GM12878 (cell line): ENCODE measurements around the gene AK8. TPM values are rescaled to one million over a fixed set of nuclear protein-coding genes. Genes with fewer than 3 reads are reported as not detected.

ENCODE experiments used
- ATAC-seq: fragments of 200-7000 bp; cut with Tn5 transposase; 3 replicates; pipeline ENCODE4 v1.9.1; 2020; ENCODE audit warnings: mild to moderate bottlenecking, moderate library complexity
- BruUV-seq: library from RNA; stranded (reverse); fragments of 400-500 nt; replicated peaks from 2 replicates; lab custom pipeline; 2021; lab: Mats Ljungman, UMichigan
- CTCF ChIA-PET: fragments of 300-600 bp; sonication (Branson Sonifier 250); formaldehyde crosslinking; extraction: SDS; loops from one replicate; lab custom pipeline; 2021; ENCODE audit warnings: inconsistent platforms; lab: Yijun Ruan, JAX
- POLR2A ChIA-PET: fragments of 350-600 bp; formaldehyde crosslinking; extraction: SDS; loops from one replicate; lab custom pipeline; 2021; ENCODE audit warnings: inconsistent platforms; lab: Charles Lee
- RAD21 ChIA-PET: fragments of 300-600 bp; sonication (Branson Sonifier 250); formaldehyde crosslinking; loops from one replicate; lab custom pipeline; 2023; ENCODE audit warnings: antibody characterized with exemption; ENCODE audit not compliant: unreplicated experiment; lab: Charles Lee
- SMC1A ChIA-PET: fragments of 300-600 bp; sonication (Branson Sonifier 250); formaldehyde crosslinking; loops from one replicate; lab custom pipeline; 2023; ENCODE audit not compliant: unreplicated experiment, uncharacterized antibody; lab: Charles Lee
- DNase-seq: peaks from one replicate; pipeline ENCODE4 v3.0.0-alpha.2; 2011; ENCODE audit warnings: low read depth, low spot score
- FAIRE-seq: peaks from 3 replicates; lab custom pipeline; 2011; peaks lifted over from hg19 to GRCh38; lab: Jason Lieb, UNC
- H2AFZ ChIP-seq: 2 replicates; pipeline ENCODE4 v1.6.0; 2011; ENCODE audit warnings: low read depth, low read length, control low read depth; ENCODE audit not compliant: control insufficient read depth
- H3K27ac ChIP-seq: 2 replicates; pipeline ENCODE4 v1.5.1; 2011; ENCODE audit warnings: control low read depth; ENCODE audit not compliant: control insufficient read depth, insufficient read depth
- H3K27me3 ChIP-seq, 2 experiments: replicated peaks in 1 of 2; 2 replicates each; pipeline versions ENCODE4 v1.6.0 to v1.6.1; 2011; ENCODE audit warnings: low read length in 1 of 2; ENCODE audit not compliant: control insufficient read depth in 2 of 2, insufficient read depth in 2 of 2
- H3K36me3 ChIP-seq, 2 experiments: 2 replicates each; pipeline ENCODE4 v1.5.1; 2011; ENCODE audit warnings: low read length in 1 of 2; ENCODE audit not compliant: control insufficient read depth in 2 of 2, insufficient read depth in 2 of 2
- H3K4me1 ChIP-seq: 2 replicates; pipeline ENCODE4 v1.6.1; 2011; ENCODE audit warnings: mild to moderate bottlenecking, low read length, moderate library complexity, mixed read lengths; ENCODE audit not compliant: control insufficient read depth, insufficient read depth
- H3K4me2 ChIP-seq: 2 replicates; pipeline ENCODE4 v1.6.0; 2011; ENCODE audit warnings: control low read depth; ENCODE audit not compliant: control insufficient read depth, insufficient read depth
- H3K4me3 ChIP-seq: fragments of 200-600 bp; sonication (generic); 2 replicates; pipeline ENCODE4 v1.5.1; 2016
- H3K79me2 ChIP-seq: 2 replicates; pipeline ENCODE4 v1.6.0; 2011; ENCODE audit warnings: low read length; ENCODE audit not compliant: control insufficient read depth, insufficient read depth
- H3K9ac ChIP-seq: 2 replicates; pipeline ENCODE4 v1.8.0; 2011; ENCODE audit warnings: low read length, control low read depth, mixed read lengths; ENCODE audit not compliant: control insufficient read depth, insufficient read depth
- H3K9me3 ChIP-seq: replicated peaks from 3 replicates; pipeline ENCODE4 v1.5.1; 2011; ENCODE audit warnings: mild to moderate bottlenecking, low read length; ENCODE audit not compliant: control insufficient read depth, insufficient read depth
- H4K20me1 ChIP-seq: 2 replicates; pipeline ENCODE4 v1.6.0; 2011; ENCODE audit not compliant: control insufficient read depth, insufficient read depth
- EZH2 ChIP-seq: IDR thresholded peaks from 2 replicates; pipeline ENCODE4 v1.6.1; 2012; ENCODE audit warnings: low read depth, mild to moderate bottlenecking, control low read depth, inconsistent platforms, low read length, borderline replicate concordance; ENCODE audit not compliant: control insufficient read depth
- MTA3 ChIP-seq: IDR thresholded peaks from 2 replicates; pipeline ENCODE4 v1.6.1; 2012; ENCODE audit warnings: low read length, inconsistent platforms, borderline replicate concordance
- MYC ChIP-seq: IDR thresholded peaks from 2 replicates; pipeline ENCODE4 v1.6.1; 2011; ENCODE audit warnings: mild to moderate bottlenecking, low read length, moderate library complexity, inconsistent platforms; ENCODE audit not compliant: insufficient read depth, insufficient replicate concordance, insufficient read length, severe bottlenecking
- SIX5 ChIP-seq: IDR thresholded peaks from 2 replicates; pipeline ENCODE4 v1.6.1; 2011; ENCODE audit warnings: mild to moderate bottlenecking, low read depth, low read length, moderate library complexity; ENCODE audit not compliant: severe bottlenecking
- ZBTB4 ChIP-seq: fragments of 450-650 bp; formaldehyde crosslinking; IDR thresholded peaks from 2 replicates; pipeline ENCODE4 v1.4.0; 2022; ENCODE audit warnings: mild to moderate bottlenecking, moderate library complexity
- ZZZ3 ChIP-seq: IDR thresholded peaks from 2 replicates; pipeline ENCODE4 v1.6.1; 2011; ENCODE audit warnings: low read depth; ENCODE audit not compliant: control insufficient read depth, insufficient read length
- WGBS: methylation state at CpG from one replicate; pipeline ENCODE4 v1.1.6; 2016; ENCODE audit warnings: low lambda C conversion rate; ENCODE audit not compliant: insufficient replicate concordance, insufficient coverage; ENCODE audit errors: missing lambda C conversion rate; 5-methylcytosine and 5-hydroxymethylcytosine counted together
- in situ Hi-C: fragments of 300-500 bp; cut with MboI; formaldehyde crosslinking; loops from 9 replicates; pipeline ENCODE4 v1.14.3; 2018; ENCODE audit warnings: mixed read lengths
- intact Hi-C: fragments of 100-400 bp; cut with micrococcal nuclease; formaldehyde crosslinking; loops from one replicate; pipeline ENCODE4 v1.14.2; 2022; ENCODE audit not compliant: unreplicated experiment
- polyA plus RNA-seq, 11 experiments: library from polyadenylated mRNA; depleted of rRNA in 4 of 11; unstranded in 6 of 11; stranded (reverse) in 5 of 11; fragments of >200 nt; fragmentation: Nextera tagmentation in 4 of 11; fragmentation: Illumina TruSeq in 1 of 11; extraction: Ambion mirVana in 4 of 11; extraction: Trizol in 1 of 11; gene quantifications; 1 replicate in 1 of 11; 2 replicates in 10 of 11; pipeline versions ENCODE4 v1.2.1 to v1.2.3, GENCODE V29; 2011 to 2016; ENCODE audit warnings: inconsistent platforms in 2 of 11, missing spikeins in 2 of 11, low read depth in 1 of 11
- total RNA-seq, 4 experiments: library from RNA; depleted of rRNA in 3 of 4; stranded (reverse); fragments of >200 nt in 3 of 4; fragmentation: Illumina TruSeq in 1 of 4; extraction: Trizol in 1 of 4; gene quantifications; 2 replicates each; pipeline versions ENCODE4 v1.2.1 to v1.2.3, GENCODE V29; 2013 to 2021
- TF ChIP-seq, protein P1 (sequence below): IDR thresholded peaks from 2 replicates; pipeline ENCODE4 v1.6.1; 2011; ENCODE audit warnings: borderline replicate concordance, low read depth, mild to moderate bottlenecking, moderate library complexity, low read length; ENCODE audit not compliant: insufficient read depth, poor library complexity, severe bottlenecking
- TF ChIP-seq, protein P2 (sequence below): fragments of 450-650 bp; IDR thresholded peaks from 2 replicates; pipeline ENCODE4 v1.6.1; 2016; ENCODE audit warnings: mild to moderate bottlenecking

The AK8 gene
- total and polyA plus RNA-seq, 10 of the 15 experiments (the other 5 are each of a cell fraction or from before 2014, with no cell fraction given) = 0.03 to 0.12 (median 0.06) TPM; not detected in 5

- ATAC-seq (no peak), FAIRE-seq (no peak), DNase-seq (no peak)
- intact Hi-C loops (no loop called here), in situ Hi-C loops (no loop called here)
- ChIA-PET POLR2A (no interaction called here), RAD21 (interaction anchor here (0.6 kb wide), 1 partner anchor 53 kb away, joined by 3 read pairs; no protein-coding TSS in a partner anchor), CTCF (interaction anchor here (2.3 kb wide), 1 partner anchor 14 kb away, joined by 8 read pairs; no protein-coding TSS in a partner anchor), SMC1A (no interaction called here)
- 58% methylated on average over 17 of the region's 18 CpGs for WGBS
- peaks cover 2% of the 10 kb centered on the region in 2 experiments; a peak in 1 of 4 replicates for H3K27me3 ChIP-seq
- H3K9ac ChIP-seq = no peak overlapping the region
- TF ChIP-seq, protein P1, sequence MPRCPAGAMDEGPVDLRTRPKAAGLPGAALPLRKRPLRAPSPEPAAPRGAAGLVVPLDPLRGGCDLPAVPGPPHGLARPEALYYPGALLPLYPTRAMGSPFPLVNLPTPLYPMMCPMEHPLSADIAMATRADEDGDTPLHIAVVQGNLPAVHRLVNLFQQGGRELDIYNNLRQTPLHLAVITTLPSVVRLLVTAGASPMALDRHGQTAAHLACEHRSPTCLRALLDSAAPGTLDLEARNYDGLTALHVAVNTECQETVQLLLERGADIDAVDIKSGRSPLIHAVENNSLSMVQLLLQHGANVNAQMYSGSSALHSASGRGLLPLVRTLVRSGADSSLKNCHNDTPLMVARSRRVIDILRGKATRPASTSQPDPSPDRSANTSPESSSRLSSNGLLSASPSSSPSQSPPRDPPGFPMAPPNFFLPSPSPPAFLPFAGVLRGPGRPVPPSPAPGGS = no peak
- TF ChIP-seq ZBTB4 (CRISPR knock-in tag) (no peak), MTA3 (no peak), EZH2 (no peak), MYC (no peak), SIX5 (no peak), ZZZ3 (no peak)
- TF ChIP-seq, protein P2, sequence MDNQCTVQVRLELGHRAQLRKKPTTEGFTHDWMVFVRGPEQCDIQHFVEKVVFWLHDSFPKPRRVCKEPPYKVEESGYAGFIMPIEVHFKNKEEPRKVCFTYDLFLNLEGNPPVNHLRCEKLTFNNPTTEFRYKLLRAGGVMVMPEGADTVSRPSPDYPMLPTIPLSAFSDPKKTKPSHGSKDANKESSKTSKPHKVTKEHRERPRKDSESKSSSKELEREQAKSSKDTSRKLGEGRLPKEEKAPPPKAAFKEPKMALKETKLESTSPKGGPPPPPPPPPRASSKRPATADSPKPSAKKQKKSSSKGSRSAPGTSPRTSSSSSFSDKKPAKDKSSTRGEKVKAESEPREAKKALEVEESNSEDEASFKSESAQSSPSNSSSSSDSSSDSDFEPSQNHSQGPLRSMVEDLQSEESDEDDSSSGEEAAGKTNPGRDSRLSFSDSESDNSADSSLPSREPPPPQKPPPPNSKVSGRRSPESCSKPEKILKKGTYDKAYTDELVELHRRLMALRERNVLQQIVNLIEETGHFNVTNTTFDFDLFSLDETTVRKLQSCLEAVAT = no peak
- H3K36me3 ChIP-seq = no peaks in the 10 kb centered on the region
- H3K79me2 ChIP-seq = no peaks in the 10 kb centered on the region
- no peaks in the 10 kb centered on the region for H3K4me1 ChIP-seq
- no peak overlapping the region for H3K27ac ChIP-seq
- H2AFZ ChIP-seq = no peak overlapping the region
- no TSS peak for BruUV-seq
- H3K4me3 ChIP-seq = no peak overlapping the region
- no peaks in the 10 kb centered on the region for H4K20me1 ChIP-seq
- H3K4me2 ChIP-seq = no peak overlapping the region
- H3K9me3 ChIP-seq = no peaks in the 10 kb centered on the region
Observed at GRCh38 chr9:132887181-132888120, 9.4 kb upstream of the AK8 start.
